Body of pancreas (tissue), 4 donors: Measurements from ENCODE around the gene CYP4Z1.

ENCODE experiments used
- CTCF ChIP-seq, 7 experiments: fragments of 450-650 bp in 4 of 7; fragments of 200-600 bp in 3 of 7; sonication (generic) in 3 of 7; IDR thresholded peaks; one replicate each; pipeline ENCODE4 v1.5.1; 2016 to 2019; ENCODE audit warnings: antibody characterized with exemption in 7 of 7
- POLR2A ChIP-seq, 3 donors: fragments of 450-650 bp; IDR thresholded peaks; one replicate each; pipeline ENCODE4 v1.6.1; 2016; ENCODE audit warnings: antibody characterized with exemption in 3 of 3, mild to moderate bottlenecking in 2 of 3

- no peak for TF ChIP-seq CTCF (IDR thresholded peaks at IDR 0.05)
- TF ChIP-seq POLR2A (IDR thresholded peaks at IDR 0.05), result no peak
These were observed 30.3 kb upstream of the CYP4Z1 start for GRCh38 chr1:47036764-47037163.
